Measurements from ENCODE around the gene RTTN.

RTTN gene

GRCh38 chr18:70019136-70019535, 186.4 kb downstream of the RTTN start:
- in situ Hi-C loops (cut with HindIII; ENCODE audit: low sequenced_read_pairs), result no loop called here
- no peak for TF ChIP-seq CTCF (IDR thresholded peaks at IDR 0.05; ENCODE audit: low read depth, low read length)
- DNase-seq (ENCODE audit: low read depth, low spot score), result no peak
- H3K4me3 ChIP-seq (ENCODE audit: low read depth, low read length), result no peak overlapping the region

GRCh38 chr18:70015127-70015526, 190.4 kb downstream of the RTTN start:
- no peak for TF ChIP-seq CTCF (IDR thresholded peaks at IDR 0.05; ENCODE audit: low read depth, low read length)
- DNase-seq (ENCODE audit: low read depth, low spot score), result no peak
- in situ Hi-C loops (cut with HindIII; ENCODE audit: low sequenced_read_pairs), result no loop called here
- no peak overlapping the region for H3K4me3 ChIP-seq (ENCODE audit: low read depth, low read length)

- in situ Hi-C loops (cut with HindIII; ENCODE audit: low sequenced_read_pairs), result no loop called here
- DNase-seq (ENCODE audit: low read depth, low spot score), result no peak
- TF ChIP-seq CTCF (IDR thresholded peaks at IDR 0.05; ENCODE audit: low read depth, low read length), result no peak
- no peak overlapping the region for H3K4me3 ChIP-seq (ENCODE audit: low read depth, low read length)
Observed at GRCh38 chr18:70005580-70005979, 199.9 kb downstream of the RTTN start.

GRCh38 chr18:70004696-70005095, 200.8 kb downstream of the RTTN start:
- no peak for TF ChIP-seq CTCF (IDR thresholded peaks at IDR 0.05; ENCODE audit: low read depth, low read length)
- DNase-seq (ENCODE audit: low read depth, low spot score), result no peak
- in situ Hi-C loops (cut with HindIII; ENCODE audit: low sequenced_read_pairs), result no loop called here
- no peak overlapping the region for H3K4me3 ChIP-seq (ENCODE audit: low read depth, low read length)

GRCh38 chr18:69999656-70000055, 205.8 kb downstream of the RTTN start:
- TF ChIP-seq CTCF (IDR thresholded peaks at IDR 0.05; ENCODE audit: low read depth, low read length), result no peak
- in situ Hi-C loops (cut with HindIII; ENCODE audit: low sequenced_read_pairs), result no loop called here
- DNase-seq (ENCODE audit: low read depth, low spot score), result peak; percentile 54
- H3K4me3 ChIP-seq (ENCODE audit: low read depth, low read length), result no peak overlapping the region

GRCh38 chr18:69998523-69998987, 206.9 kb downstream of the RTTN start:
- H3K4me3 ChIP-seq (ENCODE audit: low read depth, low read length), result no peak overlapping the region
- in situ Hi-C loops (cut with HindIII; ENCODE audit: low sequenced_read_pairs), result no loop called here
- TF ChIP-seq CTCF (IDR thresholded peaks at IDR 0.05; ENCODE audit: low read depth, low read length), result no peak
- DNase-seq (ENCODE audit: low read depth, low spot score), result no peak

All from astrocyte of the spinal cord (primary cell).